NCI-H187 treated with DMSO at 0.1 percent for 48 hours (cell line): ENCODE data around the gene CLK3.
"Not testable (repeated sequence)": the region's sequence is repeated elsewhere in the genome, so short reads cannot be mapped to it uniquely, and the experiment has no call there.

ENCODE experiments used
- DNase-seq: peaks from one replicate; lab custom pipeline; 2025; lab: John Stamatoyannopoulos, UW

CLK3 gene

DNA sequence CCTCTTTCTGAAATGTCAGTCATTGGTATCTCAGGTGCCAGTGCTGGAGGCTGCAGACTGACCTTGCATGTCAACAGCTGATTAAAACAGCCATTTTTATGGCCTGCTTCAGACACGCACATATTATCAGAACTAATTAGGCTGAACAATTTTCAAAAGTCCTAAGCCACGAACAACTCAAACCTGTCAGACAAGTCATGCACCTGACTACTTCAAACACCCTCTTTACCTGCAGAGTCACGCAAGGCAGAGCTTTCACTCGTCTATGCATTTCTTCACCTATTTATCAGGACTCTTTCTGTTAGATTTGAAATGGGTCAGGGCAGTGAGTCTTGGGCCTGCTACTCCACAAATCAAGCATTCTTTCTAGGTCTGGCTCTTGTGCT, 26.7 kb downstream of the CLK3 start:
- no peak for DNase-seq

GRCh38 chr15:74642734-74643664, 27.4 kb downstream of the CLK3 start:
- no peak for DNase-seq

GRCh38 chr15:74643665-74644204, 28.1 kb downstream of the CLK3 start:
- no peak for DNase-seq

DNA sequence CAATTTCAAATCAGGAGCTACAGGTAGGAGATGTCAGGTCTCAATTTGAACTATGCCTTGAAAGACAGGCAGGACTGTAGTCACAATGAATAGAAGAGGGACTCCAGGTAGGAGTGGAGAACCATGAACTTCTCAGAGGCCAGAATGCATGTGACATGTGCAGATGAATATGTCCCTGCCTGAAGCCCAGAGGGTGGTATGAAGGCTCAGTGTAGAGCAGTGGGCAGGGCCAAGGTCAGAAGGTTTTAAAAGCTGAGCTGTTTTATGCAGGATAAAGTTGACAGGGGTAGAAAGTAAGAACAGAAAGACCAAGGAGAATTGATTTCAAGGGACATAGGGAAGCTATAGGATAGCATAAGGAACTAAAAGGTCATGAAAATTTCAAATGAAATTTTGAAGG, 30.8 kb downstream of the CLK3 start:
- DNase-seq: no peak

- DNase-seq: no peak
Observed at GRCh38 chr15:74648051-74648842, 32.6 kb downstream of the CLK3 start.

DNA sequence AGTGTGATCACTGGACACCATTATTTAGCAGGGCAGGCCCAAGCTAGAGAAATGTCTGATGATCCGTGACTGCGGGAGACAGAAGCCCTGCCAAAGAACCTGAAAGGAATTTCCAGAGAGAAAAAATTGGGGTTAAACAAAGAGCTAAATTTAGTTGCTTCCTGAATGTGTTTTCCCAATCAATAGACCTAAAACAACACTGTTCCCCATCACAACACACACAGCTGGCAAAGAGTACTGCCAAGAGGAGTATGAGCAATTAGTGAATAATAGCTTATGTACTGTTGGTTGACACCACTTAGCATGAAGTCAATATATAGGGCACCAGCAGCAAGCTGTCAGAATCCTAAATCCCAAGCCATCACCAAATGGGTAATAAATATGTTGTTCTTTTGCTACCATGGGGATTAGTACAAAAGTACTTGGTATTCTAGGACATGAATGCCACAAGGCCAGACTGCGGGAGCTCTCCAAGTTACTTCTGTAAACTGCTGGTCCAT, 35.7 kb downstream of the CLK3 start:
- no peak for DNase-seq

DNA sequence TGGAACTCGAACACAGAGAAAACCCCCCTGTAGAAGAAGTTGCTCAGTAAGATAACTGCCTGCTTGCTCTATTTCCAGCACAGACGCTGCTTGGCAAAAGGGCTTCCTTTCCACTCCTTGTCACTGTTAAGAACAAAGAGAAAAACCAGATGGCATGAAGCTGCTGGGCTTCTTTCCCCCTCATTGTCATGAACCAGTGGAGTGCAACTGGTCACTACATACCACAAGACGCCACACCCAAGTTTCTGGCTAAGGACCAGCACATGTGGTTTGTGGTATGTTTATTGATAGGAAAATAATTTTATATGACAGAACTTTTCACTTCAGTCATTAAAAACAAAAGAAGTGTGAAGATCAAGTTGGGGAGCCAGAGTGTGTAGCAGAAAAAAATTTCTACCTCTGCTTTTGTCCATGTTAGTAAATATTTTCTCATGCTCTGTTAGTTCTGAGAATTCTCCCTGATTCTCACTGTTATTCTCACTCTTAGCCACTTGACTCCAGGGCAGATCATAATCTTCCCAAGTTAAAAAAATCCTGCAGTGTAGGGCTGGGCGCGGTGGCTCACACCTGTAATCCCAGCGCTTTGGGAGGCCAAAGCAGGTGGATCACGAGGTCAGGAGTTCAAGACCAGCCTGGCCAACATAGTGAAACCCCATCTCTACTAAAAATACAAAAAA, 37.9 kb downstream of the CLK3 start:
- no peak for DNase-seq

DNA sequence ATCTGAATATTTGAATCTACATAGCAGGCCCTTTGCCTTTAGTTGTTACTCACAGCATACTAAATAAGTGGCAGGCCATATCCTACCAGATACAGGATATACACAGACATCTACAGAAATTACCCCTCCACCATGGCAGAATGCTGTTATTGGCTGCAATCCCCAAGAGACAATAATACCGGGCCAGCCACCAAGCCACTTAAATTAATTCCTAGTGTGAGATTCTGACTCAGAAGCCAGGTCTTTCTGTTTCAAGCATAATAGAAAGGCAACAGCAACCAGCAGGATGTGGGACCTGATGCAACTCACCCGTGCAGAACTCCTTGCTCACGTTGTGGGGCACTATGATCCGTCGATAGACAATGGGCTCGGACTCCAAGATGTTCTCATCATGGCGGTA, 39.8 kb downstream of the CLK3 start:
- DNase-seq: no peak

GRCh38 chr15:74656935-74657535, 41.4 kb downstream of the CLK3 start:
- DNase-seq: no peak

- no peak for DNase-seq
Observed at GRCh38 chr15:74657846-74658245, 42.2 kb downstream of the CLK3 start.

DNA sequence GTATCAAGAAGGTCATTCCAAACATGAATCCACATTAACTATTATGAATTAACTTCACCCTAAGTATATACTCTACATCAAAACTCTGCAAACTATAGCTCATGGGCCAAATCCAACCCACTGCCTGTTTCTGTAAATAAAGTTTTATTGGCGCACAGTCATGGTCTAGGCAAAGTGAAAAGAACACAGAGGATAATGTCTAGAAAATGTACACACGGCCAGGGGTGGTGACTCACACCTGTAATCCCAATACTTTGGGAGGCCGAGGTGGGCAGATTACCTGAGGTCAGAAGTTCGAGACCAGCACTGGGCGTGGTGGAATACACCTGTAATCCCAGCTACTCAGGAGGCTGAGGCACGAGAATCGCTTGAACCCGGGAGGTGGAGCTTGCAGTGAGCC, 45.6 kb downstream of the CLK3 start:
- DNase-seq: not testable (repeated sequence)

GRCh38 chr15:74662064-74662860, 46.6 kb downstream of the CLK3 start:
- no peak for DNase-seq

GRCh38 chr15:74663303-74664027, 47.8 kb downstream of the CLK3 start:
- no peak for DNase-seq

- no peak for DNase-seq
Observed at GRCh38 chr15:74664028-74664616, 48.5 kb downstream of the CLK3 start.

DNA sequence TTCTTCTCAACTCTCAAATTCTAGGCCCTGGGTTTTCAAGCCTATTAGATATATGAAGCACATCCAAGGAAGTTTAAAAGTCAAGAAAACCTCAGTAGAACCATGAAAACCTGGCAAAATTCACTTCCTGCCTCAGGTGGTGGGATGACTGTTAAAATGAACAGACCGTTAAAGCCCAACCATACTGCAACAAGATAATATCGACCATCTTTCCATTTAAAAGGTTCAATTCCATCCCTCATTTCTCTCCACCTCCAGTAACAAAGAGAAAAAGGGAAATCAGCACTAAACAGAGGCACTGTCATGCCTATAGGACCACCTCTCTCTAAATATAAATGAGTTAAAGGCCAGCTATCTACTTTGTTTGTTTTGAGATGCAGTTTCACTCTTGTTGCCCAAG, 49.0 kb downstream of the CLK3 start:
- DNase-seq: no peak

DNA sequence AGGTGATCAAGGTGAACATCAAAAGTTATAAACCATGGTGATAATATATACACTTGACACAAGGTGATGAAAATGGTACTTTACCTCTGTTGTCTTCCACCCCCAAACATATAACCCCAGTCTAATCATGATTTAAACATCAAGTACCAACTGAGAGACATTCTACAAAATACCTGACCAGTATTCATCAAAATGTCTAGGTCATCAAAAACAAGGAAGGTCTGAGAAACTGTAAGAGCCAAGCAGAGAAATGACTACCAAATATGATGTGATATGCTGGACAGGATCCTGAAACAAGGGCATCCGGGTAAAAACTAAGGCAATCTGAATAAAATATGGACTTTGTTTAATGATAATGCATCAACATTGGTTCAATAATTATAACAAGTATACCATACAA, 52.3 kb downstream of the CLK3 start:
- no peak for DNase-seq

GRCh38 chr15:74669627-74670026, 54.0 kb downstream of the CLK3 start:
- no peak for DNase-seq

DNA sequence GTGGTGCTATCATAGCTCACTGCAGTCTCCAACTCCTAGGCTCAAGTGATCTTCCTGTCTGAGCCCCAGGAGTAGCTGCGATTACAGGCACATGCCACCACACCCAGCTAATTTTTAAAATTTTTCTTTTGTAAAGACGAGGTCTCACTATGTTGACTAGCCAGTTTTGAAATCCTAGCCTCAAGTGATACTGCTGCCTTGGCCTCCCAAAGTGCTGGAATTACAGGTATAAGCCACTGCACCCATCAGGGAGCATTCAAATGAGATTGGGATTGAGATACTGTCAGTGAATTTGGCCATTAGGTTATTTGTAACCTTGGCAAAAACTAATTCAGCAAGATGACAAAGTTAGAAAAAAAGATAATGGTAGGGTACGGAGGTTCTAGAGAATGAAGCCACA, 58.5 kb downstream of the CLK3 start:
- no peak for DNase-seq

DNA sequence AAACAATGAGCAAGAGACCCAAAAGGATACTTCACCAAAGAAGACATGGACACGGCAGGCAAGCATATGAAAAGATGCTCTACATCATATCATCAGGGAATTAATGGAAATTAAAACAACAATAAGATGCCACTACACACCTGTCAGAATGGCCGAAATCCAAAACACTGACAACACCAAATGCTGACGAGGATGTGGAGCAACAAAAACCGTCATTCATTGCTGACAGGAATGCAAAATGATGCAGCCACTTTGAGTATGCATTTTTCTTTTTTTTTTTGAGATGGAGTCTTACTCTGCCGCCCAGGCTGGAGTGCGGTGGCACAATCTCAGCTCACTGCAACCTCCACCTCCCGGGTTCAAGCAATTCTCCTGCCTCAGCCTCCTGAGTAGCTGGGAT, 61.2 kb downstream of the CLK3 start:
- DNase-seq: no peak
